HepG2 (cell line): ENCODE measurements around the gene TEX19. TPM values are rescaled to one million over a fixed set of nuclear protein-coding genes. Genes with fewer than 3 reads are reported as not detected.

Source experiments
- ATF7 ChIP-seq, 2 experiments: fragments of 450-650 bp in 1 of 2; sonication (generic) in 1 of 2; formaldehyde crosslinking in 1 of 2; IDR thresholded peaks; 2 replicates each; pipeline versions ENCODE4 v1.4.0 to v1.6.1; 2016 to 2020; ENCODE audit warnings: antibody characterized with exemption in 1 of 2, mild to moderate bottlenecking in 1 of 2, missing genetic modification reagents in 1 of 2
- BCLAF1 ChIP-seq: fragments of 450-650 bp; IDR thresholded peaks from 2 replicates; pipeline ENCODE4 v1.6.1; 2017; ENCODE audit warnings: mild to moderate bottlenecking
- CBX1 ChIP-seq: IDR thresholded peaks from one replicate; pipeline ENCODE4 v1.6.1; 2016; ENCODE audit warnings: antibody characterized with exemption, low read depth
- HHEX ChIP-seq: IDR thresholded peaks from 2 replicates; pipeline ENCODE4 v1.6.1; 2016; ENCODE audit warnings: control low read depth
- HNRNPUL1 ChIP-seq: fragments of 200-400 bp; formaldehyde crosslinking; IDR thresholded peaks from 2 replicates; pipeline ENCODE4 v1.6.1; 2017; ENCODE audit warnings: low read depth, mild to moderate bottlenecking, low read length, moderate library complexity
- KDM3A ChIP-seq: IDR thresholded peaks from 2 replicates; pipeline ENCODE4 v1.6.1; 2018; ENCODE audit warnings: low read depth, missing compliant biosample characterization
- KLF6 ChIP-seq: IDR thresholded peaks from 2 replicates; pipeline ENCODE4 v1.8.0; 2016; ENCODE audit warnings: missing biosample characterization, missing genetic modification reagents
- NFE2L2 ChIP-seq: fragments of 150-350 bp; IDR thresholded peaks from 2 replicates; pipeline ENCODE4 v1.6.1; 2014; ENCODE audit warnings: low read length
- NRL ChIP-seq: sonication (generic); formaldehyde crosslinking; IDR thresholded peaks from 2 replicates; pipeline ENCODE4 v1.5.0; 2020; ENCODE audit warnings: missing genetic modification reagents, mild to moderate bottlenecking, moderate library complexity, borderline replicate concordance
- PAF1 ChIP-seq: IDR thresholded peaks from 2 replicates; pipeline ENCODE4 v1.6.1; 2016; ENCODE audit warnings: missing genetic modification reagents, missing compliant biosample characterization
- SOX6 ChIP-seq, 2 experiments: fragments of 450-650 bp in 1 of 2; sonication (generic) in 1 of 2; formaldehyde crosslinking in 1 of 2; IDR thresholded peaks; 2 replicates each; pipeline versions ENCODE4 v1.4.0 to v1.6.1; 2017 to 2020; ENCODE audit warnings: antibody characterized with exemption in 1 of 2, mild to moderate bottlenecking in 1 of 2, missing genetic modification reagents in 1 of 2
- TOPORS ChIP-seq: sonication (generic); formaldehyde crosslinking; IDR thresholded peaks from 2 replicates; pipeline ENCODE4 v1.8.0; 2023; ENCODE audit warnings: mild to moderate bottlenecking, missing genetic modification reagents
- ZFP82 ChIP-seq: sonication (generic); formaldehyde crosslinking; IDR thresholded peaks from 2 replicates; pipeline ENCODE4 v1.5.1; 2020; ENCODE audit warnings: mild to moderate bottlenecking, missing genetic modification reagents, borderline replicate concordance
- ZNF275 ChIP-seq: sonication (generic); formaldehyde crosslinking; IDR thresholded peaks from 2 replicates; pipeline ENCODE4 v1.8.0; 2022; ENCODE audit warnings: missing genetic modification reagents, mild to moderate bottlenecking, inconsistent platforms, borderline replicate concordance
- ZNF33B ChIP-seq: sonication (generic); formaldehyde crosslinking; IDR thresholded peaks from 2 replicates; pipeline ENCODE4 v1.5.1; 2020; ENCODE audit warnings: mild to moderate bottlenecking, missing genetic modification reagents
- ZNF451 ChIP-seq: sonication (generic); formaldehyde crosslinking; IDR thresholded peaks from 2 replicates; pipeline ENCODE4 v1.5.0; 2020; ENCODE audit warnings: mild to moderate bottlenecking, missing genetic modification reagents
- ZNF512B ChIP-seq: sonication (generic); formaldehyde crosslinking; IDR thresholded peaks from 2 replicates; pipeline ENCODE4 v1.5.1; 2020; ENCODE audit warnings: missing genetic modification reagents, mild to moderate bottlenecking, borderline replicate concordance
- ZNF564 ChIP-seq: sonication (generic); formaldehyde crosslinking; IDR thresholded peaks from 2 replicates; pipeline ENCODE4 v1.8.1; 2023; ENCODE audit warnings: mild to moderate bottlenecking, missing genetic modification reagents
- ZNF770 ChIP-seq: sonication (generic); formaldehyde crosslinking; IDR thresholded peaks from 2 replicates; pipeline ENCODE4 v1.5.0; 2020; ENCODE audit warnings: mild to moderate bottlenecking, missing genetic modification reagents
- ZNF883 ChIP-seq: sonication (generic); formaldehyde crosslinking; IDR thresholded peaks from 2 replicates; pipeline ENCODE4 v1.5.1; 2020; ENCODE audit warnings: mild to moderate bottlenecking, missing genetic modification reagents; ENCODE audit errors: not compliant biosample characterization
- polyA plus RNA-seq, 8 experiments: library from polyadenylated mRNA; depleted of rRNA in 3 of 8; stranded (reverse) in 7 of 8; unstranded in 1 of 8; fragments of >200 nt; fragmentation: Illumina TruSeq in 4 of 8; extraction: Trizol in 4 of 8; gene quantifications; 2 replicates each; pipeline versions ENCODE4 v1.2.1 to v1.2.3, GENCODE V29; 2011 to 2016; ENCODE audit warnings: low read depth in 4 of 8, missing spikeins in 1 of 8, mixed read lengths in 1 of 8; ENCODE audit not compliant: insufficient read depth in 1 of 8
- total RNA-seq, 5 experiments: library from RNA; depleted of rRNA; stranded (reverse); fragments of >200 nt; fragmentation: Illumina TruSeq; extraction: Trizol; gene quantifications; 2 replicates each; pipeline ENCODE4 v1.2.3, GENCODE V29; 2016; ENCODE audit warnings: low read depth in 1 of 5

TEX19 gene
- total and polyA plus RNA-seq, 2 of the 13 experiments (the other 11 are each of a cell fraction or from before 2014, with no cell fraction given) = 1.3 to 6.0 TPM

GRCh38 chr17:82412535-82413520 lies 53.8 kb downstream of the TEX19 start (continued):
- TF ChIP-seq ZNF564 (CRISPR knock-in tag) = no peak
- no peak for TF ChIP-seq ZNF770 (CRISPR knock-in tag)
- TF ChIP-seq PAF1 (CRISPR knock-in tag) = no peak
- TF ChIP-seq CBX1 = no peak
- TF ChIP-seq BCLAF1 = no peak
- 0 out of 2 replicates have a peak, but pooled peaks have one; percentile 22 for TF ChIP-seq NRL (CRISPR knock-in tag)
- TF ChIP-seq KDM3A = no peak
- no peak for TF ChIP-seq KLF6 (CRISPR knock-in tag)
- no peak for TF ChIP-seq HNRNPUL1
- no peak for TF ChIP-seq ATF7 (IDR thresholded peaks at IDR 0.05)
- no peak for TF ChIP-seq ATF7 (CRISPR knock-in tag; IDR thresholded peaks at IDR 0.05)
- no peak for TF ChIP-seq ZNF275 (CRISPR knock-in tag)
- TF ChIP-seq NFE2L2 = no peak
- TF ChIP-seq ZNF883 = no peak
- no peak for TF ChIP-seq SOX6 (IDR thresholded peaks at IDR 0.05)
- peak; percentile 75 for TF ChIP-seq SOX6 (CRISPR knock-in tag; IDR thresholded peaks at IDR 0.05)
- no peak for TF ChIP-seq HHEX (CRISPR knock-in tag)
- no peak for TF ChIP-seq ZNF451
- no peak for TF ChIP-seq TOPORS (CRISPR knock-in tag)
- TF ChIP-seq ZFP82 = no peak
- TF ChIP-seq ZNF33B (CRISPR knock-in tag) = no peak
- TF ChIP-seq ZNF512B (CRISPR knock-in tag) = no peak
